K562 (cell line): Measurements from ENCODE around the gene UBXN11. TPM values are rescaled to one million over a fixed set of nuclear protein-coding genes. Genes with fewer than 3 reads are reported as not detected.

Source experiments
- CTBP1 ChIP-seq: fragments of 450-650 bp; IDR thresholded peaks from 2 replicates; pipeline ENCODE4 v1.6.1; 2016; ENCODE audit warnings: borderline replicate concordance
- DPF2 ChIP-seq: fragments of 450-650 bp; IDR thresholded peaks from 2 replicates; pipeline ENCODE4 v1.6.1; 2016
- FOXA3 ChIP-seq, 2 experiments: fragments of 450-650 bp in 1 of 2; sonication (generic) in 1 of 2; formaldehyde crosslinking; IDR thresholded peaks in 1 of 2; conservative IDR thresholded peaks in 1 of 2; 2 replicates each; pipeline versions ENCODE4 v1.4.0 to v1.8.0; 2020 to 2022; ENCODE audit warnings: mild to moderate bottlenecking in 2 of 2, missing genetic modification reagents in 1 of 2
- MEIS2 ChIP-seq: fragments of 450-650 bp; IDR thresholded peaks from 2 replicates; pipeline ENCODE4 v1.6.1; 2014; ENCODE audit warnings: mild to moderate bottlenecking; ENCODE audit not compliant: partially characterized antibody
- SMARCC2 ChIP-seq: fragments of 450-650 bp; IDR thresholded peaks from 2 replicates; pipeline ENCODE4 v1.6.1; 2017; ENCODE audit warnings: antibody characterized with exemption, moderate library complexity, mild to moderate bottlenecking, low read depth
- ZKSCAN8 ChIP-seq: fragments of 200-800 bp; sonication (Bioruptor generic); IDR thresholded peaks from 2 replicates; pipeline ENCODE4 v1.6.1; 2016; ENCODE audit warnings: missing genetic modification characterization, missing compliant biosample characterization
- ZNF431 ChIP-seq: sonication (generic); formaldehyde crosslinking; IDR thresholded peaks from 2 replicates; pipeline ENCODE4 v1.8.0; 2022; ENCODE audit warnings: mild to moderate bottlenecking, missing genetic modification reagents
- ZNF644 ChIP-seq: fragments of 200-800 bp; sonication (Bioruptor generic); IDR thresholded peaks from 2 replicates; pipeline ENCODE4 v1.6.1; 2016; ENCODE audit warnings: low read depth, missing genetic modification characterization, missing compliant biosample characterization
- ZNF766 ChIP-seq: fragments of 200-800 bp; sonication (Bioruptor generic); conservative IDR thresholded peaks from 2 replicates; pipeline ENCODE4 v1.6.1; 2016; ENCODE audit warnings: missing genetic modification characterization, missing compliant biosample characterization
- ZNF830 ChIP-seq: fragments of 250-450 bp; sonication (Bioruptor Pico); IDR thresholded peaks from 2 replicates; pipeline ENCODE4 v1.5.0; 2021; ENCODE audit warnings: mild to moderate bottlenecking
- polyA plus RNA-seq, 8 experiments: library from polyadenylated mRNA; depleted of rRNA in 4 of 8; stranded (reverse) in 5 of 8; unstranded in 3 of 8; fragments of >200 nt; fragmentation: Nextera tagmentation in 2 of 8; fragmentation: Illumina TruSeq in 1 of 8; extraction: Ambion mirVana in 2 of 8; extraction: Trizol in 1 of 8; gene quantifications; 2 replicates each; pipeline versions ENCODE4 v1.2.1 to v1.2.3, GENCODE V29; 2011 to 2014; ENCODE audit warnings: inconsistent platforms in 1 of 8, missing spikeins in 1 of 8
- total RNA-seq, 7 experiments: library from RNA; depleted of rRNA in 6 of 7; stranded (reverse); fragments of >200 nt in 6 of 7; fragmentation: Illumina TruSeq in 2 of 7; extraction: Trizol in 2 of 7; gene quantifications; 2 replicates each; pipeline versions ENCODE4 v1.2.1 to v1.2.3, GENCODE V29; 2011 to 2021; ENCODE audit warnings: low replicate concordance in 1 of 7
- TF ChIP-seq, protein P1 (sequence below): fragments of 450-650 bp; IDR thresholded peaks from 2 replicates; pipeline ENCODE4 v1.6.1; 2018; ENCODE audit not compliant: partially characterized antibody
- TF ChIP-seq, protein P2 (sequence below): fragments of 450-650 bp; IDR thresholded peaks from 2 replicates; pipeline ENCODE4 v1.6.1; 2016
- TF ChIP-seq, protein P3 (sequence below), 2 experiments: fragments of 450-650 bp; IDR thresholded peaks; 2 replicates each; pipeline ENCODE4 v1.6.1; 2016; ENCODE audit warnings: mild to moderate bottlenecking in 2 of 2, borderline replicate concordance in 1 of 2, low read depth in 1 of 2, moderate library complexity in 1 of 2

The UBXN11 gene
- total and polyA plus RNA-seq, 9 of the 15 experiments (the other 6 are each of a cell fraction or from before 2014, with no cell fraction given), result 0.48 to 34.3 (median 11.3) TPM

GRCh38 chr1:26287033-26287711 is 19.3 kb downstream of the UBXN11 start (continued):
- TF ChIP-seq, protein P1, sequence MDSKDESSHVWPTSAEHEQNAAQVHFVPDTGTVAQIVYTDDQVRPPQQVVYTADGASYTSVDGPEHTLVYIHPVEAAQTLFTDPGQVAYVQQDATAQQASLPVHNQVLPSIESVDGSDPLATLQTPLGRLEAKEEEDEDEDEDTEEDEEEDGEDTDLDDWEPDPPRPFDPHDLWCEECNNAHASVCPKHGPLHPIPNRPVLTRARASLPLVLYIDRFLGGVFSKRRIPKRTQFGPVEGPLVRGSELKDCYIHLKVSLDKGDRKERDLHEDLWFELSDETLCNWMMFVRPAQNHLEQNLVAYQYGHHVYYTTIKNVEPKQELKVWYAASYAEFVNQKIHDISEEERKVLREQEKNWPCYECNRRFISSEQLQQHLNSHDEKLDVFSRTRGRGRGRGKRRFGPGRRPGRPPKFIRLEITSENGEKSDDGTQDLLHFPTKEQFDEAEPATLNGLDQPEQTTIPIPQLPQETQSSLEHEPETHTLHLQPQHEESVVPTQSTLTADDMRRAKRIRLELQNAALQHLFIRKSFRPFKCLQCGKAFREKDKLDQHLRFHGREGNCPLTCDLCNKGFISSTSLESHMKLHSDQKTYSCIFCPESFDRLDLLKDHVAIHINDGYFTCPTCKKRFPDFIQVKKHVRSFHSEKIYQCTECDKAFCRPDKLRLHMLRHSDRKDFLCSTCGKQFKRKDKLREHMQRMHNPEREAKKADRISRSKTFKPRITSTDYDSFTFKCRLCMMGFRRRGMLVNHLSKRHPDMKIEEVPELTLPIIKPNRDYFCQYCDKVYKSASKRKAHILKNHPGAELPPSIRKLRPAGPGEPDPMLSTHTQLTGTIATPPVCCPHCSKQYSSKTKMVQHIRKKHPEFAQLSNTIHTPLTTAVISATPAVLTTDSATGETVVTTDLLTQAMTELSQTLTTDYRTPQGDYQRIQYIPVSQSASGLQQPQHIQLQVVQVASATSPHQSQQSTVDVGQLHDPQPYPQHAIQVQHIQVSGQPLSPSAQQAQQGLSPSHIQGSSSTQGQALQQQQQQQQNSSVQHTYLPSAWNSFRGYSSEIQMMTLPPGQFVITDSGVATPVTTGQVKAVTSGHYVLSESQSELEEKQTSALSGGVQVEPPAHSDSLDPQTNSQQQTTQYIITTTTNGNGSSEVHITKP, result peak; percentile 55
- TF ChIP-seq DPF2, result peak; percentile 97
- no peak for TF ChIP-seq ZNF830 (CRISPR knock-in tag)
- TF ChIP-seq FOXA3 (CRISPR knock-in tag; conservative IDR thresholded peaks at IDR 0.05 in 1 of 2, IDR thresholded peaks at IDR 0.05 in 1 of 2), result no peak
- peak; percentile 71 for TF ChIP-seq ZNF431 (CRISPR knock-in tag)
- TF ChIP-seq ZKSCAN8 (CRISPR knock-in tag), result peak; percentile 72; the same call in 1 of the 2 replicates
- TF ChIP-seq, protein P2, sequence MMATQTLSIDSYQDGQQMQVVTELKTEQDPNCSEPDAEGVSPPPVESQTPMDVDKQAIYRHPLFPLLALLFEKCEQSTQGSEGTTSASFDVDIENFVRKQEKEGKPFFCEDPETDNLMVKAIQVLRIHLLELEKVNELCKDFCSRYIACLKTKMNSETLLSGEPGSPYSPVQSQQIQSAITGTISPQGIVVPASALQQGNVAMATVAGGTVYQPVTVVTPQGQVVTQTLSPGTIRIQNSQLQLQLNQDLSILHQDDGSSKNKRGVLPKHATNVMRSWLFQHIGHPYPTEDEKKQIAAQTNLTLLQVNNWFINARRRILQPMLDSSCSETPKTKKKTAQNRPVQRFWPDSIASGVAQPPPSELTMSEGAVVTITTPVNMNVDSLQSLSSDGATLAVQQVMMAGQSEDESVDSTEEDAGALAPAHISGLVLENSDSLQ, result peak; percentile 71
- TF ChIP-seq, protein P3, sequence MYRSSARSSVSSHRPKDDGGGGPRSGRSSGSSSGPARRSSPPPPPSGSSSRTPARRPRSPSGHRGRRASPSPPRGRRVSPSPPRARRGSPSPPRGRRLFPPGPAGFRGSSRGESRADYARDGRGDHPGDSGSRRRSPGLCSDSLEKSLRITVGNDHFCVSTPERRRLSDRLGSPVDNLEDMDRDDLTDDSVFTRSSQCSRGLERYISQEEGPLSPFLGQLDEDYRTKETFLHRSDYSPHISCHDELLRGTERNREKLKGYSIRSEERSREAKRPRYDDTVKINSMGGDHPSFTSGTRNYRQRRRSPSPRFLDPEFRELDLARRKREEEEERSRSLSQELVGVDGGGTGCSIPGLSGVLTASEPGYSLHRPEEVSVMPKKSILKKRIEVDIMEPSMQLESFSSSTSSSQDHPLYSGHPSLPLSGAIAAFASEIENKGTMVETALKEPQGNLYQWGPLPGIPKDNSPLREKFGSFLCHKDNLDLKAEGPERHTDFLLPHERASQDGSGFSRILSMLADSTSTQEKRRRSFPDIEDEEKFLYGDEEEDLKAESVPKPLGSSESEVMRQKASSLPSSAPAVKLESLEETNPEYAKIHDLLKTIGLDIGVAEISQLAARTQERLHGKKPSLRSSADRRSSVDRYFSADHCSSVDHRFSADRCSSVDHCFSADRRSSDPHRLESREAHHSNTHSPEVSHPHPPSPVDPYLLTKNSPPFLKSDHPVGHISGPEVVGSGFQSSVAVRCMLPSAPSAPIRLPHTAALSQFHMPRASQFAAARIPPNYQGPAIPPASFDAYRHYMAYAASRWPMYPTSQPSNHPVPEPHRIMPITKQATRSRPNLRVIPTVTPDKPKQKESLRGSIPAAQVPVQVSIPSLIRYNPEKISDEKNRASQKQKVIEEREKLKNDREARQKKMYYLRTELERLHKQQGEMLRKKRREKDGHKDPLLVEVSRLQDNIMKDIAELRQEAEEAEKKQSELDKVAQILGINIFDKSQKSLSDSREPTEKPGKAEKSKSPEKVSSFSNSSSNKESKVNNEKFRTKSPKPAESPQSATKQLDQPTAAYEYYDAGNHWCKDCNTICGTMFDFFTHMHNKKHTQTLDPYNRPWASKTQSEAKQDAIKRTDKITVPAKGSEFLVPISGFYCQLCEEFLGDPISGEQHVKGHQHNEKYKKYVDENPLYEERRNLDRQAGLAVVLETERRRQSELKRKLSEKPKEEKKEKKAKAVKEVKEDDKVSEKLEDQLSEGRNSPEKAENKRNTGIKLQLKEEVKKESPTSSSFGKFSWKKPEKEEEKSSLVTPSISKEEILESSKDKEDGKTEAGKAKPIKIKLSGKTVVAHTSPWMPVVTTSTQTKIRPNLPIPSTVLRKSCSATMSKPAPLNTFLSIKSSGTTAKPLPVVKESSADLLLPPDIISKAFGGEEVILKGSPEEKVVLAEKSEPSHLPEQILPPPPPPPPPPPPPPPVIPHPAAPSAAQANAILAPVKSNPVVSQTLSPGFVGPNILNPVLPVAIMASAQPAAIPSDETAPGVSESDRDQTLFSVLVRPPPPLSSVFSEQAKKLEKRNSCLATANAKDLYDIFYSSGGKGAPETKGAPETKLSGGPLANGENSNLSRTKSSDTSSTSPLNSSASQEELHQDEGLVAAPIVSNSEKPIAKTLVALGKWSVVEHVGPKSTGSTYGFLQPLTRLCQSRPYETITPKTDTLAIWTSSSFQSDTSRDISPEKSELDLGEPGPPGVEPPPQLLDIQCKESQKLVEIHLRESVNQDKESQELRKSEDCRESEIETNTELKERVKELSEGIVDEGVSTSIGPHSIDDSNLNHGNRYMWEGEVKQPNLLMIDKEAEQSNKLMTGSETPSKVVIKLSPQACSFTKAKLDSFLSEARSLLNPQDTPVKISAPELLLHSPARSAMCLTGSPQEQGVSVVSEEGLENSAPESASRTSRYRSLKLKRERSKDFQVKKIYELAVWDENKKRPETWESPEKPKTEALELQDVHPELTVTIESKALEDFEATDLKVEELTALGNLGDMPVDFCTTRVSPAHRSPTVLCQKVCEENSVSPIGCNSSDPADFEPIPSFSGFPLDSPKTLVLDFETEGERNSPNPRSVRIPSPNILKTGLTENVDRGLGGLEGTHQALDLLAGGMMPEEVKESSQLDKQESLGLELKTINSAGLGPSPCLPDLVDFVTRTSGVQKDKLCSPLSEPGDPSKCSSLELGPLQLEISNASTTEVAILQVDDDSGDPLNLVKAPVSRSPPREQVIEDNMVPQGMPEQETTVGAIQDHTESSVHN (IDR thresholded peaks at IDR 0.05; ENCODE audit: borderline replicate concordance in 1 of 2, low read depth in 1 of 2), result peak in 1 of 2 experiments; percentile 52; a peak in 1 of 4 replicates
- peak; percentile 75 for TF ChIP-seq MEIS2
- TF ChIP-seq CTBP1, result peak; percentile 88
- peak; percentile 45; the same call in 1 of the 2 replicates for TF ChIP-seq SMARCC2
- TF ChIP-seq ZNF644 (tag), result 0 out of 2 replicates have a peak, but pooled peaks have one; percentile 48
- peak; percentile 83 for TF ChIP-seq ZNF766 (CRISPR knock-in tag)
